HepG2 (cell line): ENCODE data around the gene TRMT2A. TPM values are rescaled to one million over a fixed set of nuclear protein-coding genes. Genes with fewer than 3 reads are reported as not detected.

Source experiments
- FOXK2 ChIP-seq: fragments of 450-650 bp; IDR thresholded peaks from 2 replicates; pipeline ENCODE4 v1.6.1; 2016
- RBFOX2 ChIP-seq: fragments of 200-400 bp; formaldehyde crosslinking; IDR thresholded peaks from 2 replicates; pipeline ENCODE4 v1.6.1; 2017; ENCODE audit warnings: low read depth, mild to moderate bottlenecking, low read length
- ZNF10 ChIP-seq: sonication (generic); formaldehyde crosslinking; IDR thresholded peaks from 2 replicates; pipeline ENCODE4 v1.4.0; 2020; ENCODE audit warnings: mild to moderate bottlenecking, low read depth, missing genetic modification reagents, borderline replicate concordance
- ZNF549 ChIP-seq: sonication (generic); formaldehyde crosslinking; IDR thresholded peaks from 2 replicates; pipeline ENCODE4 v1.5.0; 2020; ENCODE audit warnings: missing genetic modification reagents
- polyA plus RNA-seq, 8 experiments: library from polyadenylated mRNA; depleted of rRNA in 3 of 8; stranded (reverse) in 7 of 8; unstranded in 1 of 8; fragments of >200 nt; fragmentation: Illumina TruSeq in 4 of 8; extraction: Trizol in 4 of 8; gene quantifications; 2 replicates each; pipeline versions ENCODE4 v1.2.1 to v1.2.3, GENCODE V29; 2011 to 2016; ENCODE audit warnings: low read depth in 4 of 8, missing spikeins in 1 of 8, mixed read lengths in 1 of 8; ENCODE audit not compliant: insufficient read depth in 1 of 8
- total RNA-seq, 5 experiments: library from RNA; depleted of rRNA; stranded (reverse); fragments of >200 nt; fragmentation: Illumina TruSeq; extraction: Trizol; gene quantifications; 2 replicates each; pipeline ENCODE4 v1.2.3, GENCODE V29; 2016; ENCODE audit warnings: low read depth in 1 of 5
- TF ChIP-seq, protein P1 (sequence below): sonication (generic); formaldehyde crosslinking; IDR thresholded peaks from 2 replicates; pipeline ENCODE4 v1.5.0; 2020; ENCODE audit warnings: mild to moderate bottlenecking, missing genetic modification reagents
- TF ChIP-seq, protein P2 (sequence below): sonication (generic); formaldehyde crosslinking; IDR thresholded peaks from 2 replicates; pipeline ENCODE4 v1.4.0; 2020; ENCODE audit warnings: mild to moderate bottlenecking, missing genetic modification reagents
- TF ChIP-seq, protein P3 (sequence below): sonication (generic); formaldehyde crosslinking; IDR thresholded peaks from 2 replicates; pipeline ENCODE4 v1.4.0; 2020; ENCODE audit warnings: mild to moderate bottlenecking, missing genetic modification reagents
- TF ChIP-seq, protein P4 (sequence below): sonication (generic); formaldehyde crosslinking; IDR thresholded peaks from 2 replicates; pipeline ENCODE4 v1.4.0; 2020; ENCODE audit warnings: missing genetic modification reagents

Gene TRMT2A
- total and polyA plus RNA-seq, 2 of the 13 experiments (the other 11 are each of a cell fraction or from before 2014, with no cell fraction given): 24.0 to 30.3 TPM

- TF ChIP-seq RBFOX2 (peak; percentile 87), ZNF549 (CRISPR knock-in tag) (no peak), ZNF10 (CRISPR knock-in tag) (no peak), FOXK2 (no peak)
- TF ChIP-seq, protein P1, sequence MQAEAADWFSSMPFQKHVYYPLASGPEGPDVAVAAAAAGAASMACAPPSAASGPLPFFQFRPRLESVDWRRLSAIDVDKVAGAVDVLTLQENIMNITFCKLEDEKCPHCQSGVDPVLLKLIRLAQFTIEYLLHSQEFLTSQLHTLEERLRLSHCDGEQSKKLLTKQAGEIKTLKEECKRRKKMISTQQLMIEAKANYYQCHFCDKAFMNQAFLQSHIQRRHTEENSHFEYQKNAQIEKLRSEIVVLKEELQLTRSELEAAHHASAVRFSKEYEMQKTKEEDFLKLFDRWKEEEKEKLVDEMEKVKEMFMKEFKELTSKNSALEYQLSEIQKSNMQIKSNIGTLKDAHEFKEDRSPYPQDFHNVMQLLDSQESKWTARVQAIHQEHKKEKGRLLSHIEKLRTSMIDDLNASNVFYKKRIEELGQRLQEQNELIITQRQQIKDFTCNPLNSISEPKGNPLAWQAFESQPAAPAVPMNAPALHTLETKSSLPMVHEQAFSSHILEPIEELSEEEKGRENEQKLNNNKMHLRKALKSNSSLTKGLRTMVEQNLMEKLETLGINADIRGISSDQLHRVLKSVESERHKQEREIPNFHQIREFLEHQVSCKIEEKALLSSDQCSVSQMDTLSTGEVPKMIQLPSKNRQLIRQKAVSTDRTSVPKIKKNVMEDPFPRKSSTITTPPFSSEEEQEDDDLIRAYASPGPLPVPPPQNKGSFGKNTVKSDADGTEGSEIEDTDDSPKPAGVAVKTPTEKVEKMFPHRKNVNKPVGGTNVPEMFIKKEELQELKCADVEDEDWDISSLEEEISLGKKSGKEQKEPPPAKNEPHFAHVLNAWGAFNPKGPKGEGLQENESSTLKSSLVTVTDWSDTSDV (CRISPR knock-in tag): peak; percentile 29; the same call in 1 of the 2 replicates
- TF ChIP-seq, protein P2, sequence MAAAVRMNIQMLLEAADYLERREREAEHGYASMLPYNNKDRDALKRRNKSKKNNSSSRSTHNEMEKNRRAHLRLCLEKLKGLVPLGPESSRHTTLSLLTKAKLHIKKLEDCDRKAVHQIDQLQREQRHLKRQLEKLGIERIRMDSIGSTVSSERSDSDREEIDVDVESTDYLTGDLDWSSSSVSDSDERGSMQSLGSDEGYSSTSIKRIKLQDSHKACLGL: peak; percentile 70
- TF ChIP-seq, protein P3, sequence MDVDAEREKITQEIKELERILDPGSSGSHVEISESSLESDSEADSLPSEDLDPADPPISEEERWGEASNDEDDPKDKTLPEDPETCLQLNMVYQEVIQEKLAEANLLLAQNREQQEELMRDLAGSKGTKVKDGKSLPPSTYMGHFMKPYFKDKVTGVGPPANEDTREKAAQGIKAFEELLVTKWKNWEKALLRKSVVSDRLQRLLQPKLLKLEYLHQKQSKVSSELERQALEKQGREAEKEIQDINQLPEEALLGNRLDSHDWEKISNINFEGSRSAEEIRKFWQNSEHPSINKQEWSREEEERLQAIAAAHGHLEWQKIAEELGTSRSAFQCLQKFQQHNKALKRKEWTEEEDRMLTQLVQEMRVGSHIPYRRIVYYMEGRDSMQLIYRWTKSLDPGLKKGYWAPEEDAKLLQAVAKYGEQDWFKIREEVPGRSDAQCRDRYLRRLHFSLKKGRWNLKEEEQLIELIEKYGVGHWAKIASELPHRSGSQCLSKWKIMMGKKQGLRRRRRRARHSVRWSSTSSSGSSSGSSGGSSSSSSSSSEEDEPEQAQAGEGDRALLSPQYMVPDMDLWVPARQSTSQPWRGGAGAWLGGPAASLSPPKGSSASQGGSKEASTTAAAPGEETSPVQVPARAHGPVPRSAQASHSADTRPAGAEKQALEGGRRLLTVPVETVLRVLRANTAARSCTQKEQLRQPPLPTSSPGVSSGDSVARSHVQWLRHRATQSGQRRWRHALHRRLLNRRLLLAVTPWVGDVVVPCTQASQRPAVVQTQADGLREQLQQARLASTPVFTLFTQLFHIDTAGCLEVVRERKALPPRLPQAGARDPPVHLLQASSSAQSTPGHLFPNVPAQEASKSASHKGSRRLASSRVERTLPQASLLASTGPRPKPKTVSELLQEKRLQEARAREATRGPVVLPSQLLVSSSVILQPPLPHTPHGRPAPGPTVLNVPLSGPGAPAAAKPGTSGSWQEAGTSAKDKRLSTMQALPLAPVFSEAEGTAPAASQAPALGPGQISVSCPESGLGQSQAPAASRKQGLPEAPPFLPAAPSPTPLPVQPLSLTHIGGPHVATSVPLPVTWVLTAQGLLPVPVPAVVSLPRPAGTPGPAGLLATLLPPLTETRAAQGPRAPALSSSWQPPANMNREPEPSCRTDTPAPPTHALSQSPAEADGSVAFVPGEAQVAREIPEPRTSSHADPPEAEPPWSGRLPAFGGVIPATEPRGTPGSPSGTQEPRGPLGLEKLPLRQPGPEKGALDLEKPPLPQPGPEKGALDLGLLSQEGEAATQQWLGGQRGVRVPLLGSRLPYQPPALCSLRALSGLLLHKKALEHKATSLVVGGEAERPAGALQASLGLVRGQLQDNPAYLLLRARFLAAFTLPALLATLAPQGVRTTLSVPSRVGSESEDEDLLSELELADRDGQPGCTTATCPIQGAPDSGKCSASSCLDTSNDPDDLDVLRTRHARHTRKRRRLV: no peak
- TF ChIP-seq, protein P4, sequence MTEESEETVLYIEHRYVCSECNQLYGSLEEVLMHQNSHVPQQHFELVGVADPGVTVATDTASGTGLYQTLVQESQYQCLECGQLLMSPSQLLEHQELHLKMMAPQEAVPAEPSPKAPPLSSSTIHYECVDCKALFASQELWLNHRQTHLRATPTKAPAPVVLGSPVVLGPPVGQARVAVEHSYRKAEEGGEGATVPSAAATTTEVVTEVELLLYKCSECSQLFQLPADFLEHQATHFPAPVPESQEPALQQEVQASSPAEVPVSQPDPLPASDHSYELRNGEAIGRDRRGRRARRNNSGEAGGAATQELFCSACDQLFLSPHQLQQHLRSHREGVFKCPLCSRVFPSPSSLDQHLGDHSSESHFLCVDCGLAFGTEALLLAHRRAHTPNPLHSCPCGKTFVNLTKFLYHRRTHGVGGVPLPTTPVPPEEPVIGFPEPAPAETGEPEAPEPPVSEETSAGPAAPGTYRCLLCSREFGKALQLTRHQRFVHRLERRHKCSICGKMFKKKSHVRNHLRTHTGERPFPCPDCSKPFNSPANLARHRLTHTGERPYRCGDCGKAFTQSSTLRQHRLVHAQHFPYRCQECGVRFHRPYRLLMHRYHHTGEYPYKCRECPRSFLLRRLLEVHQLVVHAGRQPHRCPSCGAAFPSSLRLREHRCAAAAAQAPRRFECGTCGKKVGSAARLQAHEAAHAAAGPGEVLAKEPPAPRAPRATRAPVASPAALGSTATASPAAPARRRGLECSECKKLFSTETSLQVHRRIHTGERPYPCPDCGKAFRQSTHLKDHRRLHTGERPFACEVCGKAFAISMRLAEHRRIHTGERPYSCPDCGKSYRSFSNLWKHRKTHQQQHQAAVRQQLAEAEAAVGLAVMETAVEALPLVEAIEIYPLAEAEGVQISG (CRISPR knock-in tag): peak; percentile 99
Measured at GRCh38 chr22:20116951-20117632, at the start of gene TRMT2A (continued).
